ENCODE results near the gene BCR.

The BCR gene

GRCh38 chr22:23278883-23279675 is 98.8 kb downstream of the BCR start:
- Histone ChIP-seq H3K9ac (ENCODE audit: low read depth, low read length) (no peak overlapping the region), H3K36me3 (ENCODE audit: insufficient read depth, low read length) (peaks cover 6% of the 10 kb centered on the region)

GRCh38 chr22:23279781-23280180 is 99.5 kb downstream of the BCR start:
- Histone ChIP-seq H3K36me3 (ENCODE audit: insufficient read depth, low read length) (peaks cover 5% of the 10 kb centered on the region), H3K4me1 (ENCODE audit: insufficient read depth, low read length) (peaks cover 2% of the 10 kb centered on the region; the same call in 1 of the 2 replicates), H3K9me3 (ENCODE audit: control insufficient read depth, insufficient read depth, low read length) (no peaks in the 10 kb centered on the region), H3K9ac (ENCODE audit: low read depth, low read length) (no peak overlapping the region)

More at GRCh38 chr22:23278883-23279675, 98.8 kb downstream of the BCR start:
- H3K4me1 ChIP-seq (ENCODE audit: insufficient read depth, low read length) = peaks cover 2% of the 10 kb centered on the region; the same call in 1 of the 2 replicates
- no peaks in the 10 kb centered on the region for H3K9me3 ChIP-seq (ENCODE audit: control insufficient read depth, insufficient read depth, low read length)

GRCh38 chr22:23280356-23281052 is 100.2 kb downstream of the BCR start:
- no peak overlapping the region for H3K9ac ChIP-seq (ENCODE audit: low read depth, low read length)

GRCh38 chr22:23281053-23281405 is 100.7 kb downstream of the BCR start:
- Histone ChIP-seq H3K9ac (ENCODE audit: low read depth, low read length) (no peak overlapping the region), H3K4me1 (ENCODE audit: insufficient read depth, low read length) (peaks cover 2% of the 10 kb centered on the region; the same call in 1 of the 2 replicates), H3K9me3 (ENCODE audit: control insufficient read depth, insufficient read depth, low read length) (no peaks in the 10 kb centered on the region), H3K36me3 (ENCODE audit: insufficient read depth, low read length) (peaks cover 13% of the 10 kb centered on the region)

More at GRCh38 chr22:23280356-23281052, 100.2 kb downstream of the BCR start:
- Histone ChIP-seq H3K36me3 (ENCODE audit: insufficient read depth, low read length) (peaks cover 11% of the 10 kb centered on the region), H3K9me3 (ENCODE audit: control insufficient read depth, insufficient read depth, low read length) (no peaks in the 10 kb centered on the region), H3K4me1 (ENCODE audit: insufficient read depth, low read length) (peaks cover 2% of the 10 kb centered on the region; the same call in 1 of the 2 replicates)

GRCh38 chr22:23281406-23282088 is 101.2 kb downstream of the BCR start:
- peaks cover 13% of the 10 kb centered on the region for H3K36me3 ChIP-seq (ENCODE audit: insufficient read depth, low read length)
- peaks cover 2% of the 10 kb centered on the region; the same call in 1 of the 2 replicates for H3K4me1 ChIP-seq (ENCODE audit: insufficient read depth, low read length)
- H3K9me3 ChIP-seq (ENCODE audit: control insufficient read depth, insufficient read depth, low read length) = no peaks in the 10 kb centered on the region
- no peak overlapping the region for H3K9ac ChIP-seq (ENCODE audit: low read depth, low read length)

- no peak overlapping the region for H3K9ac ChIP-seq (ENCODE audit: low read depth, low read length)
- H3K4me1 ChIP-seq (ENCODE audit: insufficient read depth, low read length) = peaks cover 2% of the 10 kb centered on the region; the same call in 1 of the 2 replicates
- peaks cover 13% of the 10 kb centered on the region for H3K36me3 ChIP-seq (ENCODE audit: insufficient read depth, low read length)
- no peaks in the 10 kb centered on the region for H3K9me3 ChIP-seq (ENCODE audit: control insufficient read depth, insufficient read depth, low read length)
Observed at GRCh38 chr22:23282089-23282501, 101.8 kb downstream of the BCR start.

- no peak overlapping the region for H3K9ac ChIP-seq (ENCODE audit: low read depth, low read length)
- peaks cover 2% of the 10 kb centered on the region; the same call in 1 of the 2 replicates for H3K4me1 ChIP-seq (ENCODE audit: insufficient read depth, low read length)
- H3K36me3 ChIP-seq (ENCODE audit: insufficient read depth, low read length) = peaks cover 13% of the 10 kb centered on the region
- H3K9me3 ChIP-seq (ENCODE audit: control insufficient read depth, insufficient read depth, low read length) = no peaks in the 10 kb centered on the region
Observed at GRCh38 chr22:23282516-23282915, 102.2 kb downstream of the BCR start.

GRCh38 chr22:23282986-23283385 is 102.7 kb downstream of the BCR start:
- Histone ChIP-seq H3K9me3 (ENCODE audit: control insufficient read depth, insufficient read depth, low read length) (no peaks in the 10 kb centered on the region), H3K4me1 (ENCODE audit: insufficient read depth, low read length) (peaks cover 2% of the 10 kb centered on the region; the same call in 1 of the 2 replicates), H3K36me3 (ENCODE audit: insufficient read depth, low read length) (peaks cover 13% of the 10 kb centered on the region), H3K9ac (ENCODE audit: low read depth, low read length) (no peak overlapping the region)

- peaks cover 13% of the 10 kb centered on the region for H3K36me3 ChIP-seq (ENCODE audit: insufficient read depth, low read length)
- peaks cover 2% of the 10 kb centered on the region; the same call in 1 of the 2 replicates for H3K4me1 ChIP-seq (ENCODE audit: insufficient read depth, low read length)
- H3K9me3 ChIP-seq (ENCODE audit: control insufficient read depth, insufficient read depth, low read length) = no peaks in the 10 kb centered on the region
- H3K9ac ChIP-seq (ENCODE audit: low read depth, low read length) = no peak overlapping the region
Observed at GRCh38 chr22:23283591-23284503, 103.5 kb downstream of the BCR start.

GRCh38 chr22:23284504-23285033 is 104.3 kb downstream of the BCR start:
- peaks cover 13% of the 10 kb centered on the region for H3K36me3 ChIP-seq (ENCODE audit: insufficient read depth, low read length)
- H3K4me1 ChIP-seq (ENCODE audit: insufficient read depth, low read length) = peaks cover 2% of the 10 kb centered on the region; the same call in 1 of the 2 replicates
- no peak overlapping the region for H3K9ac ChIP-seq (ENCODE audit: low read depth, low read length)
- H3K9me3 ChIP-seq (ENCODE audit: control insufficient read depth, insufficient read depth, low read length) = no peaks in the 10 kb centered on the region

- H3K4me1 ChIP-seq (ENCODE audit: insufficient read depth, low read length) = peaks cover 2% of the 10 kb centered on the region; the same call in 1 of the 2 replicates
- no peak overlapping the region for H3K9ac ChIP-seq (ENCODE audit: low read depth, low read length)
- H3K36me3 ChIP-seq (ENCODE audit: insufficient read depth, low read length) = peaks cover 13% of the 10 kb centered on the region
- no peaks in the 10 kb centered on the region for H3K9me3 ChIP-seq (ENCODE audit: control insufficient read depth, insufficient read depth, low read length)
Observed at GRCh38 chr22:23285236-23285635, 104.9 kb downstream of the BCR start.

GRCh38 chr22:23285734-23286133 is 105.4 kb downstream of the BCR start:
- peaks cover 12% of the 10 kb centered on the region for H3K36me3 ChIP-seq (ENCODE audit: insufficient read depth, low read length)

GRCh38 chr22:23286296-23286695 is 106.0 kb downstream of the BCR start:
- H3K9ac ChIP-seq (ENCODE audit: low read depth, low read length) = no peak overlapping the region
- H3K9me3 ChIP-seq (ENCODE audit: control insufficient read depth, insufficient read depth, low read length) = no peaks in the 10 kb centered on the region
- H3K36me3 ChIP-seq (ENCODE audit: insufficient read depth, low read length) = peaks cover 12% of the 10 kb centered on the region
- H3K4me1 ChIP-seq (ENCODE audit: insufficient read depth, low read length) = peaks cover 2% of the 10 kb centered on the region; the same call in 1 of the 2 replicates

More at GRCh38 chr22:23285734-23286133, 105.4 kb downstream of the BCR start:
- no peak overlapping the region for H3K9ac ChIP-seq (ENCODE audit: low read depth, low read length)
- H3K4me1 ChIP-seq (ENCODE audit: insufficient read depth, low read length) = peaks cover 2% of the 10 kb centered on the region; the same call in 1 of the 2 replicates
- no peaks in the 10 kb centered on the region for H3K9me3 ChIP-seq (ENCODE audit: control insufficient read depth, insufficient read depth, low read length)
